Measurements from ENCODE around the gene UGT1A7.

The UGT1A7 gene

DNA sequence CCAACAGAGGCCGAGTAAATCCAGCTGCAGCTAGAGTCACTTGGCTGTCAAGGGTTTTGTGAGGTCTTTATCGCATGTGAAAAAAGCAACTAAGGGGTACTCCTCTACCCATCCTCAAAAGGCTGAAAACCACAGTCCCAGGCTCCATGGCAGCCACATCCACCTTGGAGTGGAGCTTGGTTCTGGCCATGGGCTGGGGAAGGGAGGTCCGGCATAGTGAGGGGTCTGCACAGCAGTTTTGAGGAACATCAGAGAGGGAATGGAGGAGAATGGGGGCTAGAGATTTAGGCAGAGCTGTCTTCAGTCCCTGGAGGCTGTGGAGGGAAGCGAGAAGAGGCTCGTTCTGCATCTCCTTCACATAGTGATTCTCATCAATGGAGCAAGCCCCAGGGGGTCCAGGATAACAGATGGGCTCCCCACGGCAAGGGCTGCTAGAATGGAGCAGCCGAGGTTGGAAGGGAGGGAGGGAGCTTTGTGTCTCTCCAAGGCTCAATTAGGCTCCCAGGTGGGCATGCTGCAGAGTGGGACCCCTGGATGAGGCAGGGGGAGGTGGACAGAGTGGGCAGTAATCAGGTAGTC is 117.5 kb downstream of the UGT1A7 start:
- Histone ChIP-seq H3K9ac (ENCODE audit: low read length) (no peak overlapping the region), H4K20me1 (ENCODE audit: low read depth, low read length) (no peaks in the 10 kb centered on the region), H3K9me2 (replicated peaks; ENCODE audit: insufficient read depth, low read length) (no peaks in the 10 kb centered on the region), H3K36me3 (ENCODE audit: low read length) (no peaks in the 10 kb centered on the region), H3K4me3 (ENCODE audit: insufficient read depth, low read length, poor library complexity, severe bottlenecking) (no peak overlapping the region), H3K27ac (ENCODE audit: low read depth, low read length) (no peak overlapping the region), H3K4me2 (ENCODE audit: low read depth, low read length, poor library complexity, severe bottlenecking) (no peak overlapping the region), H3F3A (ENCODE audit: insufficient read depth) (no peaks in the 10 kb centered on the region), H3K27me3 (ENCODE audit: low read length) (no peaks in the 10 kb centered on the region), H3K9me3 (ENCODE audit: insufficient read depth, low read length) (no peaks in the 10 kb centered on the region), H3K79me2 (ENCODE audit: insufficient read depth, low read length) (no peaks in the 10 kb centered on the region), H2AFZ (ENCODE audit: low read depth, low read length, severe bottlenecking) (no peak overlapping the region)
- TF ChIP-seq EZH2phosphoT487 (conservative IDR thresholded peaks at IDR 0.05; ENCODE audit: low read length) (no peak), CTCF (IDR thresholded peaks at IDR 0.05; ENCODE audit: insufficient read depth, low read length, poor library complexity, severe bottlenecking) (no peak)

- H3F3A ChIP-seq (ENCODE audit: insufficient read depth), result no peaks in the 10 kb centered on the region
- H3K4me3 ChIP-seq (ENCODE audit: insufficient read depth, low read length, poor library complexity, severe bottlenecking), result no peak overlapping the region
- no peaks in the 10 kb centered on the region for H3K9me3 ChIP-seq (ENCODE audit: insufficient read depth, low read length)
- no peak overlapping the region for H3K9ac ChIP-seq (ENCODE audit: low read length)
- H3K27me3 ChIP-seq (ENCODE audit: low read length), result no peaks in the 10 kb centered on the region
- no peaks in the 10 kb centered on the region for H3K36me3 ChIP-seq (ENCODE audit: low read length)
- no peak overlapping the region for H3K27ac ChIP-seq (ENCODE audit: low read depth, low read length)
- no peak overlapping the region for H2AFZ ChIP-seq (ENCODE audit: low read depth, low read length, severe bottlenecking)
- H4K20me1 ChIP-seq (ENCODE audit: low read depth, low read length), result no peaks in the 10 kb centered on the region
- no peaks in the 10 kb centered on the region for H3K79me2 ChIP-seq (ENCODE audit: insufficient read depth, low read length)
- no peak overlapping the region for H3K4me2 ChIP-seq (ENCODE audit: low read depth, low read length, poor library complexity, severe bottlenecking)
- TF ChIP-seq CTCF (IDR thresholded peaks at IDR 0.05; ENCODE audit: insufficient read depth, low read length, poor library complexity, severe bottlenecking) (no peak), EZH2phosphoT487 (conservative IDR thresholded peaks at IDR 0.05; ENCODE audit: low read length) (no peak)
- no peaks in the 10 kb centered on the region for H3K9me2 ChIP-seq (replicated peaks; ENCODE audit: insufficient read depth, low read length)
Measured at GRCh38 chr2:233799716-233800115, 118.0 kb downstream of the UGT1A7 start.

- no peaks in the 10 kb centered on the region for H3K79me2 ChIP-seq (ENCODE audit: insufficient read depth, low read length)
- no peak for TF ChIP-seq CTCF (IDR thresholded peaks at IDR 0.05; ENCODE audit: insufficient read depth, low read length, poor library complexity, severe bottlenecking)
- TF ChIP-seq EZH2phosphoT487 (conservative IDR thresholded peaks at IDR 0.05; ENCODE audit: low read length), result no peak
- H3K36me3 ChIP-seq (ENCODE audit: low read length), result no peaks in the 10 kb centered on the region
- H3K27ac ChIP-seq (ENCODE audit: low read depth, low read length), result no peak overlapping the region
- no peak overlapping the region for H2AFZ ChIP-seq (ENCODE audit: low read depth, low read length, severe bottlenecking)
- no peaks in the 10 kb centered on the region for H3K9me3 ChIP-seq (ENCODE audit: insufficient read depth, low read length)
- H3K27me3 ChIP-seq (ENCODE audit: low read length), result no peaks in the 10 kb centered on the region
- H3K9me2 ChIP-seq (replicated peaks; ENCODE audit: insufficient read depth, low read length), result no peaks in the 10 kb centered on the region
- H3F3A ChIP-seq (ENCODE audit: insufficient read depth), result no peaks in the 10 kb centered on the region
- no peak overlapping the region for H3K9ac ChIP-seq (ENCODE audit: low read length)
- no peaks in the 10 kb centered on the region for H4K20me1 ChIP-seq (ENCODE audit: low read depth, low read length)
- H3K4me3 ChIP-seq (ENCODE audit: insufficient read depth, low read length, poor library complexity, severe bottlenecking), result no peak overlapping the region
- no peak overlapping the region for H3K4me2 ChIP-seq (ENCODE audit: low read depth, low read length, poor library complexity, severe bottlenecking)
Measured at GRCh38 chr2:233800208-233800607, 118.5 kb downstream of the UGT1A7 start.
